HepG2 (cell line): Measurements from ENCODE around the gene SYTL5.

Source experiments
- FOXP1 ChIP-seq, 2 experiments: fragments of 450-650 bp in 1 of 2; IDR thresholded peaks; 2 replicates each; pipeline ENCODE4 v1.6.1; 2017 to 2018; ENCODE audit warnings: antibody characterized with exemption in 1 of 2
- MED1 ChIP-seq: sonication (generic); formaldehyde crosslinking; IDR thresholded peaks from 2 replicates; pipeline ENCODE4 v1.4.0; 2020; ENCODE audit warnings: missing genetic modification reagents
- PCBP1 ChIP-seq: fragments of 200-400 bp; formaldehyde crosslinking; IDR thresholded peaks from 2 replicates; pipeline ENCODE4 v1.6.1; 2017; ENCODE audit warnings: mild to moderate bottlenecking, low read depth, low read length, borderline replicate concordance
- PHF21A ChIP-seq: sonication (generic); formaldehyde crosslinking; IDR thresholded peaks from 2 replicates; pipeline ENCODE4 v1.5.0; 2020; ENCODE audit warnings: mild to moderate bottlenecking, missing genetic modification reagents
- POLR2AphosphoS5 ChIP-seq: IDR thresholded peaks from 2 replicates; pipeline ENCODE4 v1.6.1; 2012; ENCODE audit warnings: low read depth, low read length
- RELA ChIP-seq: sonication (generic); formaldehyde crosslinking; IDR thresholded peaks from 2 replicates; pipeline ENCODE4 v1.4.0; 2020; ENCODE audit warnings: missing genetic modification reagents
- ZNF432 ChIP-seq: sonication (generic); formaldehyde crosslinking; IDR thresholded peaks from 2 replicates; pipeline ENCODE4 v1.5.0; 2020; ENCODE audit warnings: missing genetic modification reagents, mild to moderate bottlenecking, borderline replicate concordance
- TF ChIP-seq, protein P1 (sequence below): sonication (generic); formaldehyde crosslinking; IDR thresholded peaks from 2 replicates; pipeline ENCODE4 v1.8.1; 2023; ENCODE audit warnings: mild to moderate bottlenecking, missing genetic modification reagents, borderline replicate concordance

DNA sequence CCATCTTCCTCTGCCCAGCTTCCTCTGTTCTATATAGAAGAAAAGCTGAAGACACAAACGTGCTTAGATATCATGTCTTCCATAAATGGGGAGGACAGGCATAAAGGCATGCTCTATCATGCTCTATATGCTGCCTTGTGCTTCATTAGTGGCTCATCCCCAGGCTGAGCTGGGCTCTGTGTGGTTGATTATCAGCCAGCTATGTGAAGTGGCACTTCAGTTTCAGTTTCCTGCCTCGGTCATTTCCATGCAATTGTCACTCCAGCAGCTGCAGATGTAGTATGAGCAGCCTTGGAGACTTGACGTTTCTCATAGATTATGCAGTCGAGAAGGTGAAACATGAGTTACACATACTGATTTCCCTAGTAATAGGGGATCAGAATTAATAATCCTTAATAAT, 106.2 kb downstream of the SYTL5 start:
- TF ChIP-seq ZNF432 (CRISPR knock-in tag) (no peak), PCBP1 (no peak), FOXP1 (IDR thresholded peaks at IDR 0.05) (no peak), FOXP1 (CRISPR knock-in tag; IDR thresholded peaks at IDR 0.05) (no peak), POLR2AphosphoS5 (no peak), RELA (CRISPR knock-in tag) (no peak), MED1 (no peak), PHF21A (CRISPR knock-in tag) (no peak)
- TF ChIP-seq, protein P1, sequence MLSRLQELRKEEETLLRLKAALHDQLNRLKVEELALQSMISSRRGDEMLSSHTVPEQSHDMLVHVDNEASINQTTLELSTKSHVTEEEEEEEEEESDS: no peak
